Stimulated activated CD4-positive, alpha-beta T cell treated with anti-CD3 and anti-CD28 coated beads, Interleukin-4, amount 100 ng/mL, for 24 hours (primary cell): Measurements from ENCODE around the gene CABCOCO1.

Experiments used
- DNase-seq: peaks from one replicate; pipeline ENCODE4 v3.0.0-alpha.2; 2020

Gene CABCOCO1

DNA sequence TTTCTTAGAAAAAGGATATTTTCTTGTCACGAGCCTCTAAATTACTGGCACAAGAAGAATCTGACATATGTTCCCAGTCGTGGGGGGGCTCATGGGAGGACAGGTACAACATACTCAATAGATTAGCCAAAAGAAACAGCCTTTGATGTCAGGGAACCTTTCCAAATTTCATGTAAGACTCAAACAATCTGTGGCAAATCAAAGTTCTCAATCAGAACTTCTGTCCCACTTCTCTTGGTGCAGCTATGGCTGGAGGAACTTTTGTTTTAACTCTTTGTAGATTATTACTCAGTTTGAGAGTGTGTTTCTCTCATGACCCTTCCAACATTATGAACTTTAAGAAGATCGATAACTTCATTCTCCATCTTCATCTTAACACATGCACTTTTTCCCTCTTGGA is 124.4 kb downstream of the CABCOCO1 start:
- DNase-seq, result no peak

DNA sequence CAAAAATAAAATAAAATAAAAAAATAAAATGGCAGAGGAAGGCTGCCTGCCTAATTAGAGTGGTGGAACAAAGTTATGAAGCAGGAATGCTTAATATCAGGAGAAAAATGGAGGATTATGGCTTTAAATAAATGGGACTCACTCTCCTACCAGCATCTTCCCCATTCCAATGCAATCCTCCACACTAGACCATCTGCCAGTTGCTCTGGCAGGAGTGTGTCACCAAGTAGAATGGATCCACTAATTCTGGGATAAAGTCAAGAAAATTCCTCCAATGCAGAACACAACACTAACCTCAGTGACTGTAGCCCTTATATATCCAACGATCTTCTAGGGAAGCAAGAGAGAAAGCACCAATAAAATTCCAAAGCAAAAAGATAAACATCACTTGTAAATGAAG is 126.3 kb downstream of the CABCOCO1 start:
- no peak for DNase-seq

DNA sequence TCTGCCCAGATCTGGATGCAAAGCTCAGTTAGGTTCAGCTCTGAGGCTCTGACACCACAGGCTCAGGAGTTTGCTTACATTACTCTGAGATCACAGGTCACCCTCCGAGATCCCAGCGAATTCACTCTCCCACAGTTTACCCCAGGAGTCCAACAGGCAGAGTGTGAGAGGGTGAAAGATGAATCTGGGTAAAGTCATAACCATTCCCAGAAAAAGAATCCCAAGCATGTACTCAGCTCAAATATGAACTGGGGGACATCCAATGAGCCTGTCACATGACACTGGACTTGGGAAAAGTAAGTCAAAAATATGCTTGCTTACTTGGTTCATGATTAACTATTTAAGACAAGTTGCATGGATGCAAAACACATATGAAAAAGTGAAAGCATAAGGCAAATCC is 128.5 kb downstream of the CABCOCO1 start:
- DNase-seq, result no peak

- no peak for DNase-seq
These were observed 129.5 kb downstream of the CABCOCO1 start for GRCh38 chr10:61792097-61792716.

DNA sequence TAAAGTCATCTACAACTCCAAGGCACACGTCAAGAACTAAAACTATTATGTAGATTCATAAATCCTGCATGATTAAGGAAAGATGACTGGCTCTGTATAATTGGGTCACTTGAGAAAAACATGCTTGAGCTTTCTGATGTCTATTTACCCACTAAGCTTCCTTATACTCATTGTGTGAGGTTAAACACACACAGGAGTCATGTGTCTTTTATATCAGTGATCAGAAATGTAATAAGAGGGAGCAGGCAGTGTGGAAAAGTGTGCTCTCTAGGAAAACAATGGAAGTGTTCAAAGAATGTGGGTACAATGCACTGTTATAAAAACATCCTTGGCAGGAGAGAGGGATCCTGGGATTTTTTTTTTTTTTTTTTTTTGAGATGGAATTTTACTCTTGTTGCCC is 130.2 kb downstream of the CABCOCO1 start:
- no peak for DNase-seq

GRCh38 chr10:61793760-61794703 is 131.3 kb downstream of the CABCOCO1 start:
- no peak for DNase-seq

GRCh38 chr10:61795147-61795546 is 132.4 kb downstream of the CABCOCO1 start:
- DNase-seq, result no peak

DNA sequence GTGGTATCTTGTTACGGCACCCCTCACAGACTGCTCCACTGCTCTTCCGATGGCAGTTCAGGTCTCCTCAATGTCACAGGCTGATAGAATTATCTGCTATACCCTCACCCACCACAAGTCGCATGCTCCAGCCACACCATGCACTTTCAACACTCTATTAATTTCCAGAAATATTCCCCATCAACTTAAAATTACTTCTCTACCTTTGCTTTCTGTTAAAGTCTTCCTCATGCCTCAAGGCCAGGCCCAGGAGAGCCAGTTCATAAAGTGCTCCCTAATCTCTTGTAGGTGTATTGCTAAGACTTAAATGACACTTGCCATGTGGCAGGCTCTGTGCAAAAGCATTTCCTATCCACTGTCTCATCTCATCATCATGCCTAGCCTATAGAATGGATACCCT is 132.8 kb downstream of the CABCOCO1 start:
- no peak for DNase-seq

DNA sequence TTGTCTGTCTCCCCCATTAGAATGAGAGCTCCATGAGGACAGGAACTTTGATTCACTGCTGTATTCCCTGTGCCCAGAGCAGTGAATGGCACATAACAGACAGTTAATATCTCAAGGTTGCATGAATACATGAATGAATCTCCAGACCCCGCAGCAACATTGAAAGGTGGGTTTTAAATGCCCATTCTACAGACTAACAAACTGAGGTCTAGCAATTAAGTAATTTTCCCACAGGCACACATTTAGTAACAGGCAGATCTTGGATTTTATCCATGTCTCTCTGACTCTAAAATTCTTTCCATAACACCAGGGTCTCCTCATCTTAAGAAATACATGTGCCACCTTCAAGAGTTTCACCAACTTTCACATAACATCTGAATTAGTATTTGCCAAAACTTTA is 134.1 kb downstream of the CABCOCO1 start:
- no peak for DNase-seq

- DNase-seq, result no peak
These were observed 134.8 kb downstream of the CABCOCO1 start for GRCh38 chr10:61797304-61798153.

GRCh38 chr10:61798713-61799112 is 136.0 kb downstream of the CABCOCO1 start:
- DNase-seq, result no peak

DNA sequence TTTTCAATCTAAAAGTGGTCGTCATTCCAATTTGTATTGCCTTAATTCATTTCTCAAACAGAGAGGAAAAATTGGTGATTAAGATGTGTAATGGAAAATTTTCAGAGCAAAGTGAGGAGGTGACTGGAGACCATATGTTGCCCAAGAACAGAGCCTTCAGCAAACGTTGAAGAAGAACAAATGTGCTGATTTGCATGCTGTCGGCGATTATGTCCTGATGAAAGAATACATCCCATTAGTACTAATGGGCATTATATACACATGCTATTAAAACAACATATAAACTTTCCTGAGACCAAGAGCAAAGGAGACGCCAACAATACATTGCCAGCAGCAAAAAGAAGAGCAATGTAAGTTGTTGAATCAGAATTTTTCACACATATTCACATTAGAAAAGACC is 138.8 kb downstream of the CABCOCO1 start:
- no peak for DNase-seq

GRCh38 chr10:61803269-61803668 is 140.5 kb downstream of the CABCOCO1 start:
- DNase-seq, result no peak

GRCh38 chr10:61804414-61804813 is 141.7 kb downstream of the CABCOCO1 start:
- no peak for DNase-seq

DNA sequence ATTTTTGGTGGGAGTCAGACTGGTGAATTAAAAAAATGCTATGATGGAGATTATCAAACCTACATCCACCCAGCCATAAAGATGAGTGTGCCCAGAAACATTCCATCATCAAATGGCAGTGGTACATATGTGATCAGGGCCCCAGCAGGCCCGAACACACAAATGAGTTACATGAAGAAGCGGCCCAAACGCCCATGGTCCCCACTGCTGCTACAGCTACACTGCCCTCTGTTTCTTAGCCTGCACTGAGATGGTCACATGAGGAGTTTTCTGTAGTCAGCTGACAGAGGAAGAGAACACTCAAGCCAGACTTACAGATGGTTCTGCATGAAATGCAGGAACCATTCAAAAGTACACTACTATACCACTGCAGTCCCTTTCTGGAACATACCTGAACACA is 142.4 kb downstream of the CABCOCO1 start:
- DNase-seq, result no peak

DNA sequence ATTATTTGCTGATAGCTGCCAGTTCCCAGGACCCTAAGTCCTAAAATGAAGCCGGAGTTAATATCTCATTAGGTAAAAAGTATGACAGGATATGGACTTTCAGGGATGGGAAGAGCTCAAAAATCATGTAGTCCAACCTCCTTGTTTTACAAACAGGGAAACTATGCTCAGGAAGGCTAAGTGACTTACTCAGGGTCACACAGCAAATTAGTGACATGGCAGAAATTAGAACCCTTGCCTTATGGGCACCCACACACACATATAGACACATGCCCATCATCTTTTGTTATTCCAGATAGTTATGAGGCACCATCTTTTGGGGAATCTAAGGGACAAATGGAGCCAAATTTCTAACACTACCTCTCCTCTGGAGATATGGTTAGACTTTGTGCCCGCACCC is 147.5 kb downstream of the CABCOCO1 start:
- DNase-seq, result no peak

GRCh38 chr10:61812052-61812721 is 149.5 kb downstream of the CABCOCO1 start:
- no peak for DNase-seq

DNA sequence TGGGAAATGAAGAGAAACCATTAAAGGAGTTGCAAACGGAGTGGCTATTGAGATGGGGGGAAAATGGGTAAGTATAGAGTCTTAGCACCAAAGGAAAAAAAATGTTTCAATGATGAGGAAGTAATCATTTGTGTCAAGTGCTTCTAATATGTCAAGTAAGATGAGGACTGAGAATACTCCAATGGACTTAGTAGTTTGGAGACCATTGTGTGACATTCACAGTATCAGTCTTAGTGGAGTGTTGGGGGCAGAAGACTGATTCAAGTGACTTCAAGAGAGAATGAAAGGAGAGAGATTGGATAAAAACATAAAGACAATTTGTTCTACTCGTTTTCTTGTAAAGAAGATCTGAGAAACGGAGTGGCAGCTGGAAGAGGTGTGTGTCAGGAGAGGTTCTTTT is 150.2 kb downstream of the CABCOCO1 start:
- no peak for DNase-seq

- no peak for DNase-seq
These were observed 151.4 kb downstream of the CABCOCO1 start for GRCh38 chr10:61814160-61814559.

DNA sequence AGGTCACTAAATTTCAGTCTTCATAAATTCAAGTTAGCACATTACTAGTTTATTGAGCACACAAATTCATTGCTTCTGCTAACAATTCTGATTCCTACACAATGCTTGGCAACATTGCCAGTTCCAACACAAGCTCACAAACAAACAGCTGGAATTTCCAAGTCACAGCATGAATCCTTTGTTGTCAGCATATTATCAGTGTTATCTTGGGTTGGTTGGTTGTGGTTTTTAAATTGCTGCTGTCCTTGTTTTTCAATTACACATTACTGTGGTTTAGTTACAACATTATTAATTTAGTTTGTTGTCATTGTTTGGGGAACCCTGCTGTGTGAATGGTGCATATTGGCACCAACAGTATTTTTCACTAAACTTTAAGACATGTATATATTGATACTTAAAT is 152.8 kb downstream of the CABCOCO1 start:
- no peak for DNase-seq
